PFSK-1 (cell line): ENCODE data around the gene SELENOO.

Experiments used
- POLR2AphosphoS5 ChIP-seq: IDR thresholded peaks from 2 replicates; pipeline ENCODE4 v1.6.1; 2012; ENCODE audit warnings: low read depth, mild to moderate bottlenecking, control low read depth, low read length, moderate library complexity
- REST ChIP-seq, 2 experiments: IDR thresholded peaks; 2 replicates each; pipeline versions ENCODE4 v1.6.1 to v1.8.0; 2011 to 2012; ENCODE audit warnings: low read depth in 2 of 2, low read length in 2 of 2, control low read depth in 1 of 2, inconsistent platforms in 1 of 2, mild to moderate bottlenecking in 1 of 2, moderate library complexity in 1 of 2; ENCODE audit not compliant: insufficient read depth in 1 of 2
- SIN3A ChIP-seq: IDR thresholded peaks from 2 replicates; pipeline ENCODE4 v1.6.1; 2012; ENCODE audit warnings: mild to moderate bottlenecking, low read length, moderate library complexity, borderline replicate concordance; ENCODE audit not compliant: insufficient read depth
- TAF1 ChIP-seq: IDR thresholded peaks from 2 replicates; pipeline ENCODE4 v1.6.1; 2012; ENCODE audit warnings: low read length, control low read depth, borderline replicate concordance; ENCODE audit not compliant: insufficient read depth

- no peak for TF ChIP-seq SIN3A
- no peak for TF ChIP-seq TAF1
- no peak for TF ChIP-seq REST (IDR thresholded peaks at IDR 0.05; ENCODE audit: insufficient read depth in 1 of 2, low read depth in 2 of 2, low read length in 2 of 2)
- no peak; the same call in 1 of the 2 replicates for TF ChIP-seq POLR2AphosphoS5
Measured at GRCh38 chr22:50251477-50252081, 50.8 kb downstream of the SELENOO start.
